Gastrocnemius medialis (tissue), 4 donors: ENCODE results near the gene RPS6KL1. TPM values are rescaled to one million over a fixed set of nuclear protein-coding genes. Genes with fewer than 3 reads are reported as not detected.

Experiments
- ATAC-seq, 2 donors: fragments of 150-250 bp; one replicate each; pipeline ENCODE4 v1.9.1; 2016
- DNase-seq, 2 donors: peaks; one replicate each; pipeline ENCODE4 v3.0.0-alpha.2; 2019
- H3K27ac ChIP-seq, 4 donors: fragments of 200-600 bp; sonication (generic); 1 replicate in 1 of 4; 2 replicates in 3 of 4; pipeline ENCODE4 v1.5.1; 2016 to 2018; ENCODE audit warnings: mild to moderate bottlenecking in 2 of 4, moderate library complexity in 1 of 4
- H3K27me3 ChIP-seq, 3 donors: fragments of 200-600 bp; sonication (generic) in 2 of 3; 1 replicate in 1 of 3; 2 replicates in 2 of 3; pipeline versions ENCODE4 v1.5.1 to v1.6.0; 2016 to 2019; ENCODE audit warnings: mild to moderate bottlenecking in 1 of 3, moderate library complexity in 1 of 3
- H3K36me3 ChIP-seq, 2 donors: fragments of 200-600 bp; sonication (generic) in 1 of 2; one replicate each; pipeline ENCODE4 v1.5.1; 2017 to 2018
- H3K4me1 ChIP-seq, 2 donors: fragments of 200-600 bp; sonication (generic) in 1 of 2; one replicate each; pipeline ENCODE4 v1.5.1; 2016 to 2017; ENCODE audit warnings: mild to moderate bottlenecking in 2 of 2
- H3K4me3 ChIP-seq, 4 donors: fragments of 200-600 bp; sonication (generic) in 3 of 4; 1 replicate in 1 of 4; 2 replicates in 3 of 4; pipeline ENCODE4 v1.5.1; 2016 to 2019; ENCODE audit warnings: mild to moderate bottlenecking in 2 of 4
- H3K9me3 ChIP-seq, 3 donors: fragments of 200-600 bp; sonication (generic) in 2 of 3; 1 replicate in 1 of 3; 2 replicates in 2 of 3; pipeline ENCODE4 v1.5.1; 2016 to 2019
- POLR2A ChIP-seq, 2 donors: fragments of 450-650 bp; IDR thresholded peaks; one replicate each; pipeline ENCODE4 v1.6.1; 2017; ENCODE audit warnings: antibody characterized with exemption in 2 of 2, mild to moderate bottlenecking in 2 of 2, moderate library complexity in 2 of 2
- in situ Hi-C, 4 donors: fragments of 200-750 bp; cut with MboI; loops; one replicate each; pipeline versions ENCODE4 v1.15.0 to v1.8.0; 2017; ENCODE audit warnings: low sequenced_read_pairs in 4 of 4
- intact Hi-C: fragments of 100-400 bp; cut with DNase I; formaldehyde crosslinking; loops from one replicate; pipeline ENCODE4 v1.15.1; 2023; ENCODE audit warnings: low total_unique reads
- total RNA-seq, 4 donors: library from RNA; depleted of rRNA; stranded (reverse); fragments of >200 nt; gene quantifications; one replicate each; pipeline versions ENCODE4 v1.1.0 to v1.2.3, GENCODE V29; 2016
- TF ChIP-seq, protein P1 (sequence below), 5 experiments: fragments of 450-650 bp in 3 of 5; fragments of 200-600 bp in 2 of 5; sonication (generic) in 2 of 5; IDR thresholded peaks in 4 of 5; conservative IDR thresholded peaks in 1 of 5; 1 replicate in 4 of 5; 2 replicates in 1 of 5; pipeline ENCODE4 v1.5.1; 2016 to 2019; ENCODE audit warnings: antibody characterized with exemption in 5 of 5, mild to moderate bottlenecking in 3 of 5, moderate library complexity in 3 of 5

Gene RPS6KL1
- total RNA-seq, 4 donors from 2014 or later = 11.7 to 34.4 (median 18.7) TPM

DNA sequence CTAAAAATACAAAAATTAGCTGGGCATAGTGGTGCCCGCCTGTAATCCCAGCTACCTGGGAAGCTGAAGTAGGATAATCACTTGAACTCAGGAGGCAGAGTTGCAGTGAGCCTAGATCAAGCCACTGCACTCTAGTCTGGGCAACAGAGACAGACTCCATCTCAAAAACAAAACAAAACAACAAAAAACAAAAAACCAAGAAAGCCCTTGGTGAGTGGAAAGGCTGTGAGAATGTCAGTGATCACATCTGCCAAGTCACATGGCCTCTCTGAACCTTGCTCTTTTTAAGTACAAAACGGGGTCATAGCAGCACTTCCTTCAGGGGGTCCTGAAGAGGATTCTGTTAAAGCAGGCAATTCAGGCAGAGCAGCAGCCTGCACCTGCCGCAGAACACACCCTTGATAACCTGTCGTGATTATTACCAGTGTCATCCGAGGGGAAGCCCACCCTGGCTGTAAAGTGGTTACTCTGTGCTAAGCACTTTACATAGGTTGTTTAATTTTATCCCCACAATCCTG, 9.6 kb downstream of the RPS6KL1 start:
- TF ChIP-seq, protein P1, sequence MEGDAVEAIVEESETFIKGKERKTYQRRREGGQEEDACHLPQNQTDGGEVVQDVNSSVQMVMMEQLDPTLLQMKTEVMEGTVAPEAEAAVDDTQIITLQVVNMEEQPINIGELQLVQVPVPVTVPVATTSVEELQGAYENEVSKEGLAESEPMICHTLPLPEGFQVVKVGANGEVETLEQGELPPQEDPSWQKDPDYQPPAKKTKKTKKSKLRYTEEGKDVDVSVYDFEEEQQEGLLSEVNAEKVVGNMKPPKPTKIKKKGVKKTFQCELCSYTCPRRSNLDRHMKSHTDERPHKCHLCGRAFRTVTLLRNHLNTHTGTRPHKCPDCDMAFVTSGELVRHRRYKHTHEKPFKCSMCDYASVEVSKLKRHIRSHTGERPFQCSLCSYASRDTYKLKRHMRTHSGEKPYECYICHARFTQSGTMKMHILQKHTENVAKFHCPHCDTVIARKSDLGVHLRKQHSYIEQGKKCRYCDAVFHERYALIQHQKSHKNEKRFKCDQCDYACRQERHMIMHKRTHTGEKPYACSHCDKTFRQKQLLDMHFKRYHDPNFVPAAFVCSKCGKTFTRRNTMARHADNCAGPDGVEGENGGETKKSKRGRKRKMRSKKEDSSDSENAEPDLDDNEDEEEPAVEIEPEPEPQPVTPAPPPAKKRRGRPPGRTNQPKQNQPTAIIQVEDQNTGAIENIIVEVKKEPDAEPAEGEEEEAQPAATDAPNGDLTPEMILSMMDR (IDR thresholded peaks at IDR 0.05 in 4 of 5, conservative IDR thresholded peaks at IDR 0.05 in 1 of 5) = no peak
- TF ChIP-seq POLR2A (IDR thresholded peaks at IDR 0.05) = no peak
- Histone ChIP-seq H3K9me3 (no peaks in the 10 kb centered on the region), H3K36me3 (no peaks in the 10 kb centered on the region), H3K27me3 (no peaks in the 10 kb centered on the region), H3K4me1 (peaks cover 41 to 43% of the 10 kb centered on the region in 2 donors), H3K4me3 (no peak overlapping the region), H3K27ac (no peak overlapping the region)
- ATAC-seq (no peak), DNase-seq (no peak)
- intact Hi-C loops = loop anchor here (5.0 kb wide), 2 partner anchors 34 to 99 kb away; no protein-coding TSS in a partner anchor
- in situ Hi-C loops = loop anchor here in 2 of 4 donors (10.0 kb wide), 1 partner anchor 171 kb away; no protein-coding TSS in a partner anchor

DNA sequence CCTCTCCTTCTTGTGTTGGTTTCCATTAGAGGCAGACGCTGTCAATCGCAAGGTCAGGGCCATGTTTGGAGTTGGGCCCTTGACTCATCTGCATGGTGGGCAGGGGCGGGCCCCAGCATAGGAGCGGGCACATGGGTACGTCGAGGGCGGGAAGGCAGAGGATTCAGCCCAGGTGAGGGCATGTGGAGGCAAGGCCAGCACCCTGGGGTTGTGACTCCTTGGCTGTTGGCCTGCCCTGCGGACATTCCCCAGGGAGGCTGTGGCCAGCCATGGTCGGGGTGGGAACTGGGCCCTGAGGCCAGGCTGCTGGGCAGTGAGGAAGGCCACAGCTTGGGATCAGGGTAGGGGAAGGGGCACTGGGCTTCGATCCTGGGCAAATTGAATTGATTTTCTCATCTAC, 10.3 kb downstream of the RPS6KL1 start:
- no peak for TF ChIP-seq POLR2A (IDR thresholded peaks at IDR 0.05)
- TF ChIP-seq, protein P1 (IDR thresholded peaks at IDR 0.05 in 4 of 5, conservative IDR thresholded peaks at IDR 0.05 in 1 of 5) = no peak
- in situ Hi-C loops = loop anchor here in 2 of 4 donors (10.0 kb wide), 1 partner anchor 172 kb away; no protein-coding TSS in a partner anchor
- no peak overlapping the region for H3K4me3 ChIP-seq
- no peak overlapping the region for H3K27ac ChIP-seq
- intact Hi-C loops = loop anchor here (5.0 kb wide), 2 partner anchors 34 to 100 kb away; no protein-coding TSS in a partner anchor
- DNase-seq (no peak), ATAC-seq (no peak)
- H3K9me3 ChIP-seq = no peaks in the 10 kb centered on the region
- H3K4me1 ChIP-seq = peaks cover 39 to 43% of the 10 kb centered on the region in 2 donors
- H3K27me3 ChIP-seq = no peaks in the 10 kb centered on the region
- H3K36me3 ChIP-seq = no peaks in the 10 kb centered on the region

DNA sequence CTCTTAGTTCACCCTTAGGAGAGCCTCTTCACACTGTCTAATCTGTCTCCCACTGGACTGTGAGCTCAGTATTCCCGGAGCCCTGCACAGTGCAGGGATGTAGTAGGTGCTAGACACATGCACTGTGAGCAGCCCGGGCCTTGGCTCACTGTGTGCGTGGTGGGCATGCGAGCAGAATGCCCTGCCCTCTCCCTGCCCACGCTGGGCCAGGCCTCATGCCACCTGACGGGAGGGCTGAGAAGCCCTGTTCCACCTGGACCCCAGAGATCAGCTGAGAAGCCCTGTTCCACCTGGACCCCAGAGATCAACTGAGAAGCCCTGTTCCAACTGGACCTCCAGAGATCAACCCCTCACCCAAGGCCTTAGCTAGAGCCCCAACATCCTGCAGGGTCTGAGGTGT, 10.9 kb downstream of the RPS6KL1 start:
- H3K4me1 ChIP-seq = peaks cover 39 to 42% of the 10 kb centered on the region in 2 donors
- TF ChIP-seq POLR2A (IDR thresholded peaks at IDR 0.05) = no peak
- TF ChIP-seq, protein P1 (IDR thresholded peaks at IDR 0.05 in 4 of 5, conservative IDR thresholded peaks at IDR 0.05 in 1 of 5) = no peak
- H3K36me3 ChIP-seq = no peaks in the 10 kb centered on the region
- H3K27ac ChIP-seq = no peak overlapping the region
- H3K4me3 ChIP-seq = no peak overlapping the region
- ATAC-seq (no peak), DNase-seq (no peak)
- H3K9me3 ChIP-seq = no peaks in the 10 kb centered on the region
- in situ Hi-C loops (loop anchor here in 2 of 4 donors (10.0 kb wide), 1 partner anchor 173 kb away; no protein-coding TSS in a partner anchor), intact Hi-C loops (loop anchor here (5.0 kb wide), 2 partner anchors 35 to 100 kb away; no protein-coding TSS in a partner anchor)
- no peaks in the 10 kb centered on the region for H3K27me3 ChIP-seq

DNA sequence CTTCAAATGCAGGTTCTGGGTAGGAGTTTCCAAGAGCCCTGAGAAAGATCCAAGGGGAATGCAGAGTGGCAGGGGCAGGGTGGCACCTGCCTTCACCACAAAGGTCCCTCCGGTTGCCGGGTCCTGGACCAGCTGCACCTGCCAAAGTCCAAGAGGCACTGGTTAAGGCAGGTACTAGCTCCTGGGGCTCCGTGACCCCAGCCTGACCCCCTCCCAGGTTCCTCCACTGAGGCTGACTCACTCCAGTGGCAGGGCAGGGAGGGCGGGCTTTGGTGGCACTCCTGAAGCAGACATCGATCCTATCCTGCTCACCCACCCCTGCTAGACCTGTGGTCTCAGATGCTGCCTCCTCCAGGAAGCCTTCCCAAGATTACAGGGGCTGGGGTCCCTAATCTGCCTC, 11.4 kb downstream of the RPS6KL1 start:
- no peak for ATAC-seq
- Histone ChIP-seq H3K9me3 (no peaks in the 10 kb centered on the region), H3K4me1 (peaks cover 39 to 42% of the 10 kb centered on the region in 2 donors), H3K4me3 (no peak overlapping the region), H3K27me3 (no peaks in the 10 kb centered on the region), H3K27ac (no peak overlapping the region), H3K36me3 (no peaks in the 10 kb centered on the region)
- TF ChIP-seq, protein P1 (IDR thresholded peaks at IDR 0.05 in 4 of 5, conservative IDR thresholded peaks at IDR 0.05 in 1 of 5) = no peak
- no peak for TF ChIP-seq POLR2A (IDR thresholded peaks at IDR 0.05)
- intact Hi-C loops (loop anchor here (5.0 kb wide), 2 partner anchors 36 to 101 kb away; no protein-coding TSS in a partner anchor), in situ Hi-C loops (loop anchor here in 2 of 4 donors (10.0 kb wide), 1 partner anchor 173 kb away; no protein-coding TSS in a partner anchor)
- no peak for DNase-seq
